IPS-NIHi7 (cell line): ENCODE measurements around the gene ZRANB3.
"Not testable (repeated sequence)": the region's sequence is repeated elsewhere in the genome, so short reads cannot be mapped to it uniquely, and the experiment has no call there.

Experiments
- DNase-seq: peaks from one replicate; pipeline ENCODE4 v3.0.0; 2012; ENCODE audit warnings: mixed read lengths; ENCODE audit errors: extremely low spot score

Gene ZRANB3

GRCh38 chr2:135125940-135126339 is 405.1 kb downstream of the ZRANB3 start:
- no peak for DNase-seq

GRCh38 chr2:135124924-135125886 is 405.8 kb downstream of the ZRANB3 start:
- DNase-seq = no peak

- not testable (repeated sequence) for DNase-seq
Measured at GRCh38 chr2:135121658-135122039, 409.4 kb downstream of the ZRANB3 start.

GRCh38 chr2:135121016-135121657 is 409.9 kb downstream of the ZRANB3 start:
- no peak for DNase-seq

GRCh38 chr2:135119582-135119981 is 411.4 kb downstream of the ZRANB3 start:
- no peak for DNase-seq

- no peak for DNase-seq
Measured at GRCh38 chr2:135113322-135113721, 417.7 kb downstream of the ZRANB3 start.

- not testable (repeated sequence) for DNase-seq
Measured at GRCh38 chr2:135105513-135106316, 425.3 kb downstream of the ZRANB3 start.

GRCh38 chr2:135103843-135104242 is 427.2 kb downstream of the ZRANB3 start:
- no peak for DNase-seq

- DNase-seq = no peak
Measured at GRCh38 chr2:135099802-135100483, 431.1 kb downstream of the ZRANB3 start.

- DNase-seq = no peak
Measured at GRCh38 chr2:135097532-135098231, 433.3 kb downstream of the ZRANB3 start.

GRCh38 chr2:135096665-135097446 is 434.2 kb downstream of the ZRANB3 start:
- DNase-seq = no peak

GRCh38 chr2:135095591-135095990 is 435.4 kb downstream of the ZRANB3 start:
- no peak for DNase-seq

GRCh38 chr2:135094508-135094907 is 436.5 kb downstream of the ZRANB3 start:
- no peak for DNase-seq

- no peak for DNase-seq
Measured at GRCh38 chr2:135093670-135094330, 437.2 kb downstream of the ZRANB3 start.

- DNase-seq = no peak
Measured at GRCh38 chr2:135093193-135093592, 437.8 kb downstream of the ZRANB3 start.

GRCh38 chr2:135091681-135092080 is 439.3 kb downstream of the ZRANB3 start:
- DNase-seq = no peak

GRCh38 chr2:135089597-135089996 is 441.4 kb downstream of the ZRANB3 start:
- DNase-seq = not testable (repeated sequence)
